ENCODE measurements around the gene XRN1. TPM values are rescaled to one million over a fixed set of nuclear protein-coding genes. Genes with fewer than 3 reads are reported as not detected.

XRN1 gene
- total and polyA plus RNA-seq, 2 of the 8 experiments (the other 6 are each of a cell fraction or from before 2014, with no cell fraction given), result 1.9 to 17.2 TPM

DNA sequence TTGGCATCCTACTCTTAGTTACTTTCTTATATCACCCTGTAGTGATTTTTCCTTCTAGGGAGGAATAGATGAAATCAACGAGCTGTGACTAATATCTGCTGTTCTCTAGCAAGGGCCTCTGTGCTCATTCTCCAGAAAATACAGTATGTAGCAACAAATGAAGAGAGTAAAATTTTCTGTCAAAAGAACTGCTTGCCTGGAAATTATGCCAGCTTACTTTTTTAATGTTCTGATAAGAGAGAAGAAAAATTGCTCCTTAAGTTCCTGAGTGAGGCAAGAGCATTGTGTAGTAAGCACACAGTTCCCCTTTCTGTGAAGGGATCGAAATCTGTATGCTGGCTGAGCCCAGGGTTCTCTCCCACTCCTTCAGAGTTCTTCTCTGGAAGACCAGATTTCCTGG, 171.1 kb downstream of the XRN1 start (continued):
- no peak for TF ChIP-seq GABPA (IDR thresholded peaks at IDR 0.05; ENCODE audit: borderline replicate concordance, insufficient read depth, low read length)
- no peak for TF ChIP-seq RBBP5 (IDR thresholded peaks at IDR 0.05; ENCODE audit: borderline replicate concordance, low read depth, low read length)
